GM12878 (cell line): ENCODE results near the gene SPTBN2. TPM values are rescaled to one million over a fixed set of nuclear protein-coding genes. Genes with fewer than 3 reads are reported as not detected.

Experiments used
- ATAC-seq: fragments of 200-7000 bp; cut with Tn5 transposase; 3 replicates; pipeline ENCODE4 v1.9.1; 2020; ENCODE audit warnings: mild to moderate bottlenecking, moderate library complexity
- BruUV-seq: library from RNA; stranded (reverse); fragments of 400-500 nt; replicated peaks from 2 replicates; lab custom pipeline; 2021; lab: Mats Ljungman, UMichigan
- CTCF ChIA-PET: fragments of 300-600 bp; sonication (Branson Sonifier 250); formaldehyde crosslinking; extraction: SDS; loops from one replicate; lab custom pipeline; 2021; ENCODE audit warnings: inconsistent platforms; lab: Yijun Ruan, JAX
- POLR2A ChIA-PET: fragments of 350-600 bp; formaldehyde crosslinking; extraction: SDS; loops from one replicate; lab custom pipeline; 2021; ENCODE audit warnings: inconsistent platforms; lab: Charles Lee
- RAD21 ChIA-PET: fragments of 300-600 bp; sonication (Branson Sonifier 250); formaldehyde crosslinking; loops from one replicate; lab custom pipeline; 2023; ENCODE audit warnings: antibody characterized with exemption; ENCODE audit not compliant: unreplicated experiment; lab: Charles Lee
- SMC1A ChIA-PET: fragments of 300-600 bp; sonication (Branson Sonifier 250); formaldehyde crosslinking; loops from one replicate; lab custom pipeline; 2023; ENCODE audit not compliant: unreplicated experiment, uncharacterized antibody; lab: Charles Lee
- DNase-seq: peaks from one replicate; pipeline ENCODE4 v3.0.0-alpha.2; 2011; ENCODE audit warnings: low read depth, low spot score
- FAIRE-seq: peaks from 3 replicates; lab custom pipeline; 2011; peaks lifted over from hg19 to GRCh38; lab: Jason Lieb, UNC
- H2AFZ ChIP-seq: 2 replicates; pipeline ENCODE4 v1.6.0; 2011; ENCODE audit warnings: low read depth, low read length, control low read depth; ENCODE audit not compliant: control insufficient read depth
- H3K27ac ChIP-seq: 2 replicates; pipeline ENCODE4 v1.5.1; 2011; ENCODE audit warnings: control low read depth; ENCODE audit not compliant: control insufficient read depth, insufficient read depth
- H3K27me3 ChIP-seq, 2 experiments: replicated peaks in 1 of 2; 2 replicates each; pipeline versions ENCODE4 v1.6.0 to v1.6.1; 2011; ENCODE audit warnings: low read length in 1 of 2; ENCODE audit not compliant: control insufficient read depth in 2 of 2, insufficient read depth in 2 of 2
- H3K36me3 ChIP-seq, 2 experiments: 2 replicates each; pipeline ENCODE4 v1.5.1; 2011; ENCODE audit warnings: low read length in 1 of 2; ENCODE audit not compliant: control insufficient read depth in 2 of 2, insufficient read depth in 2 of 2
- H3K4me1 ChIP-seq: 2 replicates; pipeline ENCODE4 v1.6.1; 2011; ENCODE audit warnings: mild to moderate bottlenecking, low read length, moderate library complexity, mixed read lengths; ENCODE audit not compliant: control insufficient read depth, insufficient read depth
- H3K4me2 ChIP-seq: 2 replicates; pipeline ENCODE4 v1.6.0; 2011; ENCODE audit warnings: control low read depth; ENCODE audit not compliant: control insufficient read depth, insufficient read depth
- H3K4me3 ChIP-seq: fragments of 200-600 bp; sonication (generic); 2 replicates; pipeline ENCODE4 v1.5.1; 2016
- H3K79me2 ChIP-seq: 2 replicates; pipeline ENCODE4 v1.6.0; 2011; ENCODE audit warnings: low read length; ENCODE audit not compliant: control insufficient read depth, insufficient read depth
- H3K9ac ChIP-seq: 2 replicates; pipeline ENCODE4 v1.8.0; 2011; ENCODE audit warnings: low read length, control low read depth, mixed read lengths; ENCODE audit not compliant: control insufficient read depth, insufficient read depth
- H3K9me3 ChIP-seq: replicated peaks from 3 replicates; pipeline ENCODE4 v1.5.1; 2011; ENCODE audit warnings: mild to moderate bottlenecking, low read length; ENCODE audit not compliant: control insufficient read depth, insufficient read depth
- H4K20me1 ChIP-seq: 2 replicates; pipeline ENCODE4 v1.6.0; 2011; ENCODE audit not compliant: control insufficient read depth, insufficient read depth
- CTCF ChIP-seq, 3 experiments: IDR thresholded peaks in 2 of 3; conservative IDR thresholded peaks in 1 of 3; 2 replicates each; pipeline ENCODE4 v1.5.1; 2011; ENCODE audit warnings: low read depth in 3 of 3, low read length in 3 of 3, mild to moderate bottlenecking in 3 of 3, control low read depth in 2 of 3, moderate library complexity in 2 of 3, inconsistent platforms in 1 of 3, mixed read lengths in 1 of 3; ENCODE audit not compliant: control insufficient read depth in 2 of 3, insufficient read depth in 1 of 3; ENCODE audit errors: extremely low read depth in 1 of 3
- HCFC1 ChIP-seq: fragments of 150-350 bp; IDR thresholded peaks from 2 replicates; pipeline ENCODE4 v1.6.1; 2014; ENCODE audit warnings: low read length
- SMARCA5 ChIP-seq: fragments of 450-650 bp; IDR thresholded peaks from 2 replicates; pipeline ENCODE4 v1.6.1; 2017; ENCODE audit warnings: mild to moderate bottlenecking
- SPI1 ChIP-seq: IDR thresholded peaks from 2 replicates; pipeline ENCODE4 v1.6.1; 2011; ENCODE audit warnings: low read depth, mild to moderate bottlenecking, low read length, moderate library complexity, borderline replicate concordance; ENCODE audit not compliant: insufficient read depth
- SUZ12 ChIP-seq: fragments of 200-600 bp; sonication (generic); IDR thresholded peaks from one replicate; pipeline ENCODE4 v1.6.1; 2018; ENCODE audit warnings: antibody characterized with exemption, mild to moderate bottlenecking; ENCODE audit not compliant: unreplicated experiment
- YBX1 ChIP-seq: fragments of 450-650 bp; IDR thresholded peaks from 2 replicates; pipeline ENCODE4 v1.6.1; 2016; ENCODE audit warnings: antibody characterized with exemption
- YY1 ChIP-seq: IDR thresholded peaks from 2 replicates; pipeline ENCODE4 v1.6.1; 2011; ENCODE audit warnings: low read depth, mild to moderate bottlenecking, low read length
- ZZZ3 ChIP-seq: IDR thresholded peaks from 2 replicates; pipeline ENCODE4 v1.6.1; 2011; ENCODE audit warnings: low read depth; ENCODE audit not compliant: control insufficient read depth, insufficient read length
- WGBS: methylation state at CpG from one replicate; pipeline ENCODE4 v1.1.6; 2016; ENCODE audit warnings: low lambda C conversion rate; ENCODE audit not compliant: insufficient replicate concordance, insufficient coverage; ENCODE audit errors: missing lambda C conversion rate; 5-methylcytosine and 5-hydroxymethylcytosine counted together
- in situ Hi-C: fragments of 300-500 bp; cut with MboI; formaldehyde crosslinking; loops from 9 replicates; pipeline ENCODE4 v1.14.3; 2018; ENCODE audit warnings: mixed read lengths
- intact Hi-C: fragments of 100-400 bp; cut with micrococcal nuclease; formaldehyde crosslinking; loops from one replicate; pipeline ENCODE4 v1.14.2; 2022; ENCODE audit not compliant: unreplicated experiment
- polyA plus RNA-seq, 11 experiments: library from polyadenylated mRNA; depleted of rRNA in 4 of 11; unstranded in 6 of 11; stranded (reverse) in 5 of 11; fragments of >200 nt; fragmentation: Nextera tagmentation in 4 of 11; fragmentation: Illumina TruSeq in 1 of 11; extraction: Ambion mirVana in 4 of 11; extraction: Trizol in 1 of 11; gene quantifications; 1 replicate in 1 of 11; 2 replicates in 10 of 11; pipeline versions ENCODE4 v1.2.1 to v1.2.3, GENCODE V29; 2011 to 2016; ENCODE audit warnings: inconsistent platforms in 2 of 11, missing spikeins in 2 of 11, low read depth in 1 of 11
- total RNA-seq, 4 experiments: library from RNA; depleted of rRNA in 3 of 4; stranded (reverse); fragments of >200 nt in 3 of 4; fragmentation: Illumina TruSeq in 1 of 4; extraction: Trizol in 1 of 4; gene quantifications; 2 replicates each; pipeline versions ENCODE4 v1.2.1 to v1.2.3, GENCODE V29; 2013 to 2021
- TF ChIP-seq, protein P1 (sequence below): fragments of 150-350 bp; IDR thresholded peaks from 2 replicates; pipeline ENCODE4 v1.6.1; 2014; ENCODE audit warnings: mild to moderate bottlenecking, low read depth, low read length
- TF ChIP-seq, protein P2 (sequence below): fragments of 450-650 bp; formaldehyde crosslinking; IDR thresholded peaks from 2 replicates; pipeline ENCODE4 v1.4.0; 2022; ENCODE audit warnings: mild to moderate bottlenecking, moderate library complexity

Gene SPTBN2
- total and polyA plus RNA-seq, 10 of the 15 experiments (the other 5 are each of a cell fraction or from before 2014, with no cell fraction given), result 0.38 to 1.0 (median 0.69) TPM; not detected in 5

DNA sequence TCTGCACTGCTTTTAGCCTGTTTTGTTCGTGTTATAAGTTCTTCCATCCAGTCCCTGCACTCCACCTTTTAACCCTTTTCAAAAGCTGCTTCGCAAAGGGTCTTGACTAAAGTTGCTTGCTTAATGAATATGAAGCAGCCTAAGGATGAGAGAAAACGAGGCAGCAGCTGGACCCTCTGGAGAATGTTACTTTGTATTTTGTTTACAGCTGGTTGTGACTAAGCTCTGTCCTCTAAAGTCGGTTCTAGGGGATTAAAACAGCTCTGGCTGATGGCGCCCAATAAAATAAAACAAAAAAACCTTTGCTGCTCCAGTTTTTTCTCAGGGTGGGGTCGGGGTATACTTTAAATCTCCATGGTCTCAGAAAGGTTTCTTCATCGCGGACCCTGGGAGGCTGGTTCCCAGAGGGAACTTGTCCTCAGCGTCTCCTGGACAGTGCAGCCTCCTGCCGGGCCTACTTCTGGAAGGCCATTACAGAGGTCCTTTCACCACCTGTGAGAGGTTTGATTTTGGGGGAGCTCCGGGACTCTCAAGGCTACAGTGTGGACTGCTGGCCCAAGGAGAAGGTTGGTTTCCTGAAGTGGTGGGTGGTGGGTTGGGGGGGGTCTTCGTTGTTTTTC, 91.3 kb downstream of the SPTBN2 start:
- Histone ChIP-seq H3K4me3 (peak overlapping the region; percentile 69), H3K27me3 (no peaks in the 10 kb centered on the region), H3K36me3 (peaks cover 3 to 25% of the 10 kb centered on the region in 2 experiments; a peak in 3 of 4 replicates), H3K27ac (peak overlapping the region; percentile 66), H3K4me1 (peaks cover 16% of the 10 kb centered on the region), H3K4me2 (peak overlapping the region; percentile 94), H3K79me2 (peaks cover 77% of the 10 kb centered on the region), H2AFZ (peak overlapping the region; percentile 66), H3K9ac (peak overlapping the region; percentile 97), H4K20me1 (peaks cover 14% of the 10 kb centered on the region; the same call in 1 of the 2 replicates), H3K9me3 (no peaks in the 10 kb centered on the region)
- intact Hi-C loops (no loop called here), in situ Hi-C loops (no loop called here)
- ChIA-PET SMC1A (interaction anchor here (0.8 to 3.6 kb wide), 22 partner anchors 8 to 94 kb away, joined by 3 to 21 read pairs (median 5); partner anchors contain the start of genes RBM14, RBM4B and ZDHHC24), RAD21 (interaction anchor here (0.8 to 3.5 kb wide), 15 partner anchors 10 to 196 kb away, joined by 3 to 36 read pairs (median 4); partner anchors contain the start of genes ACTN3, CCDC87, CCS and DPP3), CTCF (interaction anchor here (0.7 to 7.0 kb wide), 11 partner anchors 9 to 158 kb away, joined by 3 to 71 read pairs (median 11); partner anchors contain the start of genes CCDC87, CCS, DPP3 and RBM14), POLR2A (interaction anchor here (0.6 to 4.3 kb wide), 22 partner anchors 8 to 265 kb away, joined by 3 to 105 read pairs (median 5); partner anchors contain the start of genes ACTN3, CCDC87, CCS and RBM14)
- WGBS, result 51% methylated on average over 12 of the region's 12 CpGs
- BruUV-seq, result TSS peak; percentile 68
- FAIRE-seq (no peak), DNase-seq (no peak), ATAC-seq (peak; percentile 9)
- TF ChIP-seq YY1, result no peak
- TF ChIP-seq HCFC1, result no peak
- TF ChIP-seq SUZ12, result no peak
- TF ChIP-seq YBX1, result no peak
- TF ChIP-seq ZZZ3, result no peak
- TF ChIP-seq, protein P1, sequence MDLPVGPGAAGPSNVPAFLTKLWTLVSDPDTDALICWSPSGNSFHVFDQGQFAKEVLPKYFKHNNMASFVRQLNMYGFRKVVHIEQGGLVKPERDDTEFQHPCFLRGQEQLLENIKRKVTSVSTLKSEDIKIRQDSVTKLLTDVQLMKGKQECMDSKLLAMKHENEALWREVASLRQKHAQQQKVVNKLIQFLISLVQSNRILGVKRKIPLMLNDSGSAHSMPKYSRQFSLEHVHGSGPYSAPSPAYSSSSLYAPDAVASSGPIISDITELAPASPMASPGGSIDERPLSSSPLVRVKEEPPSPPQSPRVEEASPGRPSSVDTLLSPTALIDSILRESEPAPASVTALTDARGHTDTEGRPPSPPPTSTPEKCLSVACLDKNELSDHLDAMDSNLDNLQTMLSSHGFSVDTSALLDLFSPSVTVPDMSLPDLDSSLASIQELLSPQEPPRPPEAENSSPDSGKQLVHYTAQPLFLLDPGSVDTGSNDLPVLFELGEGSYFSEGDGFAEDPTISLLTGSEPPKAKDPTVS, result no peak
- TF ChIP-seq SMARCA5, result no peak
- TF ChIP-seq CTCF (IDR thresholded peaks at IDR 0.05 in 2 of 3, conservative IDR thresholded peaks at IDR 0.05 in 1 of 3; ENCODE audit: control insufficient read depth in 2 of 3, extremely low read depth in 1 of 3, insufficient read depth in 1 of 3, low read depth in 3 of 3, low read length in 3 of 3), result no peak
- TF ChIP-seq, protein P2, sequence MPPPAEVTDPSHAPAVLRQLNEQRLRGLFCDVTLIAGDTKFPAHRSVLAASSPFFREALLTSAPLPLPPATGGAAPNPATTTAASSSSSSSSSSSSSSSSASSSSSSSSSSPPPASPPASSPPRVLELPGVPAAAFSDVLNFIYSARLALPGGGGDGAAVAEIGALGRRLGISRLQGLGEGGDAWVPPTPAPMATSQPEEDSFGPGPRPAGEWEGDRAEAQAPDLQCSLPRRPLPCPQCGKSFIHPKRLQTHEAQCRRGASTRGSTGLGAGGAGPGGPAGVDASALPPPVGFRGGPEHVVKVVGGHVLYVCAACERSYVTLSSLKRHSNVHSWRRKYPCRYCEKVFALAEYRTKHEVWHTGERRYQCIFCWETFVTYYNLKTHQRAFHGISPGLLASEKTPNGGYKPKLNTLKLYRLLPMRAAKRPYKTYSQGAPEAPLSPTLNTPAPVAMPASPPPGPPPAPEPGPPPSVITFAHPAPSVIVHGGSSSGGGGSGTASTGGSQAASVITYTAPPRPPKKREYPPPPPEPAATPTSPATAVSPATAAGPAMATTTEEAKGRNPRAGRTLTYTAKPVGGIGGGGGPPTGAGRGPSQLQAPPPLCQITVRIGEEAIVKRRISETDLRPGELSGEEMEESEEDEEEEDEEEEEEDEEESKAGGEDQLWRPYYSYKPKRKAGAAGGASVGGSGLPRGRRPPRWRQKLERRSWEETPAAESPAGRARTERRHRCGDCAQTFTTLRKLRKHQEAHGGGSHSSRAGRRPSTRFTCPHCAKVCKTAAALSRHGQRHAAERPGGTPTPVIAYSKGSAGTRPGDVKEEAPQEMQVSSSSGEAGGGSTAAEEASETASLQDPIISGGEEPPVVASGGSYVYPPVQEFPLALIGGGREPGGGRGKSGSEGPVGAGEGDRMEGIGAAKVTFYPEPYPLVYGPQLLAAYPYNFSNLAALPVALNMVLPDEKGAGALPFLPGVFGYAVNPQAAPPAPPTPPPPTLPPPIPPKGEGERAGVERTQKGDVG, result no peak
- TF ChIP-seq SPI1, result no peak
